ENCODE measurements around the gene C2orf80.

- TF ChIP-seq CTCF (IDR thresholded peaks at IDR 0.05), result no peak
- no peak for TF ChIP-seq POLR2A (IDR thresholded peaks at IDR 0.05)
Observed at GRCh38 chr2:208129744-208130711, 59.8 kb downstream of the C2orf80 start, which contains the start of gene CRYGC.
